ENCODE measurements around the gene SUCLG2.

The SUCLG2 gene

DNA sequence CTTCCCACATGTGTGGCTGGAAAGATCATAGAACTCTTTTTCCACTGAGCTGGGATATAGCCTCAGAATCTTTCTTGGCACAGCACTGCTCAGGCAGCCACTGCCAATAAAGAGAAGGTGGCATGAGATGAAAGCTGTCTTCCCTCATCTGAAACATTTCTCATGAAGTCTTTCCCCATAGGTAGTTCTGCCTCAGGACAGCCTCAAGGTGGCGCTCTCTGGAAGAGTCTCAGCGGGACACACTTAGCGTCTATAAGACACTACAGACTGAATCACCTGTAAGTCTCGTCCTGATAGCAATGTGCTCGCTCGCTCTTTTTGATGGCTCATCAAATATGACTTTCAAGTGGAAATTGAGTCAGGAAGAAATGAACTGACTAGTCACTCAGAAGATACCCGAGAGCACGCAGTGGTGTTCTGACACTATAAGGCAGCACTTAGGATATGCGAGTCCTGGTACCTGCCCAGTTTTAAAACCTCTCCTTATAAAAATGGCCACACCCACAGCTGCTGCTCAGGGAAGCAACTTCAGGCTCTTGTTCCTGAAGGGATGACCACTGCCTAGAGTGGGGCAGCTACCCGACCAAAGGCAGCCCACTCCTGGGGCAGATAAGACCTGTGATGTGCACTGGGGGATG, 269.5 kb downstream of the SUCLG2 start:
- H3K27ac ChIP-seq: no peak overlapping the region
- H3K27me3 ChIP-seq (ENCODE audit: insufficient read depth, low read depth, severe bottlenecking): no peaks in the 10 kb centered on the region
- no peaks in the 10 kb centered on the region for H3K36me3 ChIP-seq
- no peaks in the 10 kb centered on the region for H3K9me3 ChIP-seq (ENCODE audit: severe bottlenecking)
- DNase-seq: peak; percentile 81
- H3K4me3 ChIP-seq (ENCODE audit: low read depth, low read length): no peak overlapping the region
- TF ChIP-seq, protein P1, sequence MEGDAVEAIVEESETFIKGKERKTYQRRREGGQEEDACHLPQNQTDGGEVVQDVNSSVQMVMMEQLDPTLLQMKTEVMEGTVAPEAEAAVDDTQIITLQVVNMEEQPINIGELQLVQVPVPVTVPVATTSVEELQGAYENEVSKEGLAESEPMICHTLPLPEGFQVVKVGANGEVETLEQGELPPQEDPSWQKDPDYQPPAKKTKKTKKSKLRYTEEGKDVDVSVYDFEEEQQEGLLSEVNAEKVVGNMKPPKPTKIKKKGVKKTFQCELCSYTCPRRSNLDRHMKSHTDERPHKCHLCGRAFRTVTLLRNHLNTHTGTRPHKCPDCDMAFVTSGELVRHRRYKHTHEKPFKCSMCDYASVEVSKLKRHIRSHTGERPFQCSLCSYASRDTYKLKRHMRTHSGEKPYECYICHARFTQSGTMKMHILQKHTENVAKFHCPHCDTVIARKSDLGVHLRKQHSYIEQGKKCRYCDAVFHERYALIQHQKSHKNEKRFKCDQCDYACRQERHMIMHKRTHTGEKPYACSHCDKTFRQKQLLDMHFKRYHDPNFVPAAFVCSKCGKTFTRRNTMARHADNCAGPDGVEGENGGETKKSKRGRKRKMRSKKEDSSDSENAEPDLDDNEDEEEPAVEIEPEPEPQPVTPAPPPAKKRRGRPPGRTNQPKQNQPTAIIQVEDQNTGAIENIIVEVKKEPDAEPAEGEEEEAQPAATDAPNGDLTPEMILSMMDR (IDR thresholded peaks at IDR 0.05; ENCODE audit: low read depth, low read length): peak; percentile 87

DNA sequence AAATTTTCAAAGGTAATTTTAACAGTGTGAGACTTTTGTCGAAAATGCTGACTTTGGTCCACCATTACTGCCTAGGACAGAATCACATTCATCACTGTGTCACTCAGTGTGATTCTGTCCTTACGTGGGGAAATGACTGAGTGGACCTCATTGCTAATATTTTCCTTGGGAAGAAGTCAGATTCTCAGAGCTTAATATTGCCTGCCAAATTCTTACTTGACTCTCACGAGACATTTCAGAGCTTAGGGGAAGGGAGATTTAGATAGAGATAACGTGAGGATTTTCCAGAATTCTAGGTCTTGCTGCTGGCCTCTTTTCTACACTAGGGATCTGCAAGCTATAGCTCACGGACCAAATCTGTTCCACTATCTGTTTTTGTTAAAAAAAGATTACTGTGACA, 270.4 kb downstream of the SUCLG2 start:
- Histone ChIP-seq H3K27me3 (ENCODE audit: insufficient read depth, low read depth, severe bottlenecking) (no peaks in the 10 kb centered on the region), H3K36me3 (no peaks in the 10 kb centered on the region), H3K9me3 (ENCODE audit: severe bottlenecking) (no peaks in the 10 kb centered on the region), H3K27ac (no peak overlapping the region), H3K4me3 (ENCODE audit: low read depth, low read length) (no peak overlapping the region)
- TF ChIP-seq, protein P1 (IDR thresholded peaks at IDR 0.05; ENCODE audit: low read depth, low read length): no peak
- DNase-seq: no peak

DNA sequence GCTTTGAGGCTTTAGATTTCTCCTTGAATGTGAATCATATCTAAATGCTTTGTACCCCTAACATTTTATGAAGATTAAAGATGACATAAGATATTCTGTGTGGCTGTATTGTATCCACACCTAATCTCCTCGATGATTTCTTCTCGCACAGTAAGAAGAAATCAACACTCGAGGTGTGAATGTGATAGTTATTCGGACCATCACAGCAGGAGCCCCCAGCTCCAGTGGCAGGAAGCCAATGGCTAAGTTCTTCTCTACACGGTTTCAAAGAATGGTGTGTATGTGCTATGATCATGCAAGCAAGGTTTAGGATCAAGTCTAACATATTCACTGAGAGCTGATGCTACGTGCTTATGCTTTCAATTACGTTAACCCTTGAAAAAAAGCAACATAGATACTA, 271.0 kb downstream of the SUCLG2 start:
- Histone ChIP-seq H3K27ac (no peak overlapping the region), H3K36me3 (no peaks in the 10 kb centered on the region), H3K4me3 (ENCODE audit: low read depth, low read length) (no peak overlapping the region), H3K9me3 (ENCODE audit: severe bottlenecking) (no peaks in the 10 kb centered on the region), H3K27me3 (ENCODE audit: insufficient read depth, low read depth, severe bottlenecking) (no peaks in the 10 kb centered on the region)
- TF ChIP-seq, protein P1 (IDR thresholded peaks at IDR 0.05; ENCODE audit: low read depth, low read length): no peak
- DNase-seq: no peak

DNA sequence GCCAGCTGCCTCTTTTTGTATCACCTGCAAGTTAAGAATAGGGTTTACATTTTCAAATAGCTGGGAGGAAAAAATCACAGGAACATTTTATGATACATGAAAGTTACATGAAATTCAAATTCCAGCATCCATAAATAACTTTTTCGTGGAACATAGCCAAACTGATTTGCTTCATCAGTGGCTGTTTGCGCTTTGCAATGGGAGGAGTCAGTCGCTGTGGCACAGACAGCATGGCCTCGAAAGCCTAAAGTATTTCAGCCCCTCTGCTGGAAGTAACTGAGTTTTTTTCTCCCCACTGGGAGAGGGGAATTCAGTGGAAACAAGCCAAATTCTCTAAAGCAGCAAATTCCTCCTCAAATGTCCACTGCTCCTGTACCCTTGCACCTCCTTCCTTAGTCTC, 271.9 kb downstream of the SUCLG2 start:
- no peaks in the 10 kb centered on the region for H3K27me3 ChIP-seq (ENCODE audit: insufficient read depth, low read depth, severe bottlenecking)
- no peaks in the 10 kb centered on the region for H3K36me3 ChIP-seq
- no peak for DNase-seq
- H3K9me3 ChIP-seq (ENCODE audit: severe bottlenecking): no peaks in the 10 kb centered on the region
- no peak overlapping the region for H3K4me3 ChIP-seq (ENCODE audit: low read depth, low read length)
- TF ChIP-seq, protein P1 (IDR thresholded peaks at IDR 0.05; ENCODE audit: low read depth, low read length): no peak
- H3K27ac ChIP-seq: no peak overlapping the region

DNA sequence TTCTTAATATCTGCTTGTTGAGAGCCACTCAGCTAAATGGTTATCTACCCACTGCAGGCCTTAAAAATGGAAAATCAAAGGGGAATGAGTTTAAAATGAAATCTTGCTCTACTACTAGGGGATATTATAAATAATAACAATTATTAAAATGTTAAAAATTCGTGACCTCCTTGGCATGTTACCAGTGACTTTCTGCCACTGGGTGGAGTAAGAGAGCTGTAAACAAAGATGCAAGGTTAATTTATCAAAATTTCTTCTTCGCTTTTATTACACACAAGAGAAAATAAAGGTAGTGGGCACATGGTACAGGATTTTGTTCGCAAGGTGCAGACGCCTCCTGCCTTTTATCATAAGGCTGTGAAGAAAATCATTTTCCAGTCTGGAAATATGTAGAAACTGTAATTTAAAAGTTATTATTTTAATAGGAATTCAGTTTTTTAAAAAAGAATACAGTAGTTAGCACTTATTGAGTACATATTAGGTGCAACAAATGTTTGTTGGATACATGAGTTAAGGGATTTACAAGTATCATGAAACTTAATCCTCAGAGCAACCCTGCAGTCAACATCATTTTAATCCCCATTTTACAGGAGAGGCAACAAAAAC, 272.6 kb downstream of the SUCLG2 start:
- no peak overlapping the region for H3K4me3 ChIP-seq (ENCODE audit: low read depth, low read length)
- DNase-seq: no peak
- TF ChIP-seq, protein P1 (IDR thresholded peaks at IDR 0.05; ENCODE audit: low read depth, low read length): peak; percentile 39; the same call in 1 of the 2 replicates

DNA sequence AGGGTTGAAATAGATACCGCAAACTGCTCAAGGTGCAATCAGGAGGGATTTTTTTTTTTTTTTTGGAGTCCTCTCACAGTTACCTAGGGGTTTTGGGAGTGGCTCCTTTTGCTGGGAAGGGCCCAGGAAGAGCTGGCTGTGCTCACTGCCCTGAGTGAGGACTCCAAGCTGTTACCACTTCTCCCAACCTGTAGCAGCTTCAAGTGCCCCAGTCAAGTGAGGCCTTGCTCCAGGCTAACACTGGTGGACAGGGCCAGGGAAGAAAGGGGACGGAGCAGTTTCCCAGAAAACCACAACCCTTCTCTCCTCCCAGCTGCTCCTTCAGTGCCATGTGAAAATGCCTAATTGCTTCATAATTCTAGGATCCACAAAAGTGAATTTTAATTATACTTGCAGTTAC, 274.3 kb downstream of the SUCLG2 start:
- Histone ChIP-seq H3K27ac (no peak overlapping the region), H3K9me3 (ENCODE audit: severe bottlenecking) (no peaks in the 10 kb centered on the region), H3K4me3 (ENCODE audit: low read depth, low read length) (no peak overlapping the region), H3K36me3 (no peaks in the 10 kb centered on the region), H3K27me3 (ENCODE audit: insufficient read depth, low read depth, severe bottlenecking) (no peaks in the 10 kb centered on the region)
- no peak for DNase-seq
- TF ChIP-seq, protein P1 (IDR thresholded peaks at IDR 0.05; ENCODE audit: low read depth, low read length): no peak

More for the DNA sequence above, 272.6 kb downstream of the SUCLG2 start:
- no peaks in the 10 kb centered on the region for H3K9me3 ChIP-seq (ENCODE audit: severe bottlenecking)
- H3K36me3 ChIP-seq: no peaks in the 10 kb centered on the region
- no peak overlapping the region for H3K27ac ChIP-seq
- no peaks in the 10 kb centered on the region for H3K27me3 ChIP-seq (ENCODE audit: insufficient read depth, low read depth, severe bottlenecking)

Data from WERI-Rb-1 (cell line).